Choroid plexus epithelial cell (primary cell): ENCODE data around the gene BACE2.

ENCODE experiments used
- DNase-seq: peaks from one replicate; pipeline ENCODE4 v3.0.0-alpha.2; 2010; ENCODE audit warnings: low read depth
- H3K4me3 ChIP-seq: 2 replicates; pipeline ENCODE4 v1.5.1; 2011; ENCODE audit warnings: low read depth, mild to moderate bottlenecking, control low read depth, low read length, moderate library complexity
- TF ChIP-seq, protein P1 (sequence below): conservative IDR thresholded peaks from 2 replicates; pipeline ENCODE4 v1.5.1; 2011; ENCODE audit warnings: low read depth, mild to moderate bottlenecking, control low read depth, inconsistent platforms, low read length, moderate library complexity

The BACE2 gene

DNA sequence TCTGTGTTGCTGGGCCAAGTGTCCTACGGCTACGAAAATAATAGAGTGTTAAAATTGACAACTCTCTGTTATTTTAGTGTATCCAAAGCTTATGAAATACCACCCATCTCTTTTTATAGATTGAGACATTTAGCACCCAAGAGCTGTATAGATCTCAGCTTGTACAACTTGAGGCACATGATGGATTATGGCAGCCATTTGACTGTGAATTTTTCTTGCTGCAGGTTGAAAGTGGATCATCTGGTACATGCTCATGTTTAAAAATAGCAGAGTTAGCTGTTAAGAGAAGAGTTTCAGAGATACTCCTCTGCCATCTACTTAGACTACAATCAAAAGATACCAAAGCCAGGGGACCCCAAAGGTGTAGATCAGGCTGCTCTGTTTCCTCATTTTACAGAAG lies 99.4 kb downstream of the BACE2 start:
- TF ChIP-seq, protein P1, sequence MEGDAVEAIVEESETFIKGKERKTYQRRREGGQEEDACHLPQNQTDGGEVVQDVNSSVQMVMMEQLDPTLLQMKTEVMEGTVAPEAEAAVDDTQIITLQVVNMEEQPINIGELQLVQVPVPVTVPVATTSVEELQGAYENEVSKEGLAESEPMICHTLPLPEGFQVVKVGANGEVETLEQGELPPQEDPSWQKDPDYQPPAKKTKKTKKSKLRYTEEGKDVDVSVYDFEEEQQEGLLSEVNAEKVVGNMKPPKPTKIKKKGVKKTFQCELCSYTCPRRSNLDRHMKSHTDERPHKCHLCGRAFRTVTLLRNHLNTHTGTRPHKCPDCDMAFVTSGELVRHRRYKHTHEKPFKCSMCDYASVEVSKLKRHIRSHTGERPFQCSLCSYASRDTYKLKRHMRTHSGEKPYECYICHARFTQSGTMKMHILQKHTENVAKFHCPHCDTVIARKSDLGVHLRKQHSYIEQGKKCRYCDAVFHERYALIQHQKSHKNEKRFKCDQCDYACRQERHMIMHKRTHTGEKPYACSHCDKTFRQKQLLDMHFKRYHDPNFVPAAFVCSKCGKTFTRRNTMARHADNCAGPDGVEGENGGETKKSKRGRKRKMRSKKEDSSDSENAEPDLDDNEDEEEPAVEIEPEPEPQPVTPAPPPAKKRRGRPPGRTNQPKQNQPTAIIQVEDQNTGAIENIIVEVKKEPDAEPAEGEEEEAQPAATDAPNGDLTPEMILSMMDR, result no peak
- no peak for DNase-seq
- H3K4me3 ChIP-seq, result no peak overlapping the region

DNA sequence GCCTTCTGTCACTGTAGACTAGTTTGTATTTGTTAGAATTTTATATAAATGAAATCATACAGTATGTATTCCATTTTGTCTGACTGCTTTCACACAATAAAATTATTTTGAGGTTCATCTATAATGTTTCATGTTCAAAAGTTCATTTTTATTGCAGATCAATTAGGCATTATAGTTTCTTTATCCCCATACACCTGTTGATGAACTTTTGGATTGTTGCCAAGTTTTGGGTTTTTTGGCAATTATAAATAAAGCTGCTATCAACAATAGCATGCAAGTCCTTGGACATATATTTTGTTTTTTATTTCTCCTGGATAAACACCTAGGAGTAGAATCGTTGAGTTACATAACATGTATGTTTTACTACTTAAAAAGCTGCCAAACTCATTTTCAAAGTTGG lies 101.6 kb downstream of the BACE2 start:
- no peak overlapping the region for H3K4me3 ChIP-seq
- no peak for DNase-seq
- TF ChIP-seq, protein P1, result no peak

DNA sequence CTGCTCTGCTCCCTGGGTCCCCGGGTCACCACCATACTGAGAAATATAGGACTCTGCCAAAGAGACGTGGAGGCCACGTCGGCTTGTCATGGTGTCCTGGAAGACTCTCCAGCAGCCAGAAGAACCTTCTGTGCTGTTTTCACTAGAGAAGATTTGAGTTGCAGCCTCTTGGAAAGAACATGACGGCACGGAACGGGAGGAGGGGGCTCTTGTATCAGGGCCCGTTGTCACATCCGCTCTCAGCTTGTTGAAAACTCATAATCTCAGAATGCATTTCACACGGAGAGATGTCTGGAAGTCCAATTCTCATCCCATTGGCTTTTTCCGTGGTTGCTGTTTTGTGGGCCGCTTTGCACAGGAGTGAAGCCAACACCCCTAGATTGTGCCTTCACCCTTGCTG lies 109.2 kb downstream of the BACE2 start:
- no peak for DNase-seq
- H3K4me3 ChIP-seq, result no peak overlapping the region
- TF ChIP-seq, protein P1, result no peak

DNA sequence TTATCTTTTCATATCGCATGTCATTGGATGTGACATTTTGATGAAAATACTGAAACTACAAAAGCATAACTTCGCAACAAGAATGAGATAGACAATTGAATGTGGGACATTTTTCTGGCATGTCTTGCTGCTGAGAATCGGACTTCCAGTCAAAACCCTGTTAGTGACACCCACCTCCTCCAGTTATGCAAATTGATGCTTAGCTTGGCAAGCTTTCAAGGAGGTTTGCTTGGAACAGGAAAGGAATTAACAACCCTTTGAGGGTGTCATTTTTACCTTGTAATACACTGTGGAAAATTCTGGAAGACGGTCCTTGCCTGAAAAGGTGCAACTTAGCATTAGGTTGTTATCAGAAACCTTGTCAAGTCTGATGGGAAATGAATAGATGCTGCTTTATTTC lies 109.9 kb downstream of the BACE2 start:
- TF ChIP-seq, protein P1, result no peak
- H3K4me3 ChIP-seq, result no peak overlapping the region
- DNase-seq, result no peak

DNA sequence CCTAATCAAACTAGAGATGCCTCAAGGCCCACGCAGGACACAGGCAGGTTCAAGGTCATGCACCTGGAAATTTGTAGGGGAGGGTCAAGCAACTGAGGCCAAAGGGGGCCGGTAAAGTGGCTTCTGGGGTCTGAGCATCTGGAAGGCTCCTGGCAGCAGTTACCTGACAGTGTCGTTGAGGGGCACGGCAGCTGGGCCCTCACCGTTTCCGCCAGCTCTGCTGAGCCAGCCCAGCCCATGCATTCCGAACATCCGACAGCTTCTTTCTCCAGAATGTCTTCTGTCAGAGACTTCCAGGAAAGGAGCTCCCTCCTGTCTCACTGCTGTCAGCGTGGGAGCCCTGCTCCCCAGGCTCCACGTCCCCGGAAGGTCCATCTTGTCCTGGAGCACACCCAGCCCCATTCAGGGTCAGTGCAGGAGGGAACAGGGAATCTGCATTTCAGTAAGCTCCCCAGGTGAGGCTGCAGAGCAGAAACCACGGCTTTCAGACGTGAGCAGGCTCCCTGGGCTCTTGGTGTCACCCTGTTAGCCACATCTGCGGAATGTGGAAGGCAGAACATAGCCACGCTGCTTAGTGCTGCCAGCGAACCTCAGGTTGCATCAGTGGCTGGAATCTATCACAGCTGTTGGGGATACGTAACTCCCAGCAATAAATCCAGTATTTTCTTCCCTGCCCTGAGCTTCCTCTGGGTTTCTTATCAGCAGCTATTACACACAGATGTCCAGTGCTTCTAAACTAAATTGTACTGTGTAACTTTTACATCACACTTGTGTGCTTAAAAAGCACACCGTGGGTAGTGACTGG lies 112.4 kb downstream of the BACE2 start:
- TF ChIP-seq, protein P1, result no peak
- no peak overlapping the region for H3K4me3 ChIP-seq
- peak; percentile 10 for DNase-seq

DNA sequence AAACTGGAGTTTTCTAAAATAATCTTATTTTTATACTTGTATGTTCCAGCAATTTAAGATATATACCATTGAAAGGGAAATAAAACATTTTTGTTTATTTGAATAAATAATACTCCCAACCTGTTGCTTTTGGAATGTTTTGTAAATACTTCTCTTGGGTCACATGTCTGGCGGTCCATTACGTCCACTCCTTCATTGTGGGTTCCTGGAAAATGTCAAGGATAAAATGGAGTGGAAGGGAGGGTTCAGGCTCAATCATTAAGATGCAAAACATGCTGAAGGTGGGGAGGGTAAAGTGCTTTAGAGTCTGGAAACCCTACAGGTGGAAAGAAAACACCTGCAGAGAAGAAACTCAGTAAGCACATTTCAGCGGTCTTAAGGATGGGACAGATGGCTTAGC lies 114.5 kb downstream of the BACE2 start:
- DNase-seq, result no peak
- no peak overlapping the region for H3K4me3 ChIP-seq
- TF ChIP-seq, protein P1, result no peak

DNA sequence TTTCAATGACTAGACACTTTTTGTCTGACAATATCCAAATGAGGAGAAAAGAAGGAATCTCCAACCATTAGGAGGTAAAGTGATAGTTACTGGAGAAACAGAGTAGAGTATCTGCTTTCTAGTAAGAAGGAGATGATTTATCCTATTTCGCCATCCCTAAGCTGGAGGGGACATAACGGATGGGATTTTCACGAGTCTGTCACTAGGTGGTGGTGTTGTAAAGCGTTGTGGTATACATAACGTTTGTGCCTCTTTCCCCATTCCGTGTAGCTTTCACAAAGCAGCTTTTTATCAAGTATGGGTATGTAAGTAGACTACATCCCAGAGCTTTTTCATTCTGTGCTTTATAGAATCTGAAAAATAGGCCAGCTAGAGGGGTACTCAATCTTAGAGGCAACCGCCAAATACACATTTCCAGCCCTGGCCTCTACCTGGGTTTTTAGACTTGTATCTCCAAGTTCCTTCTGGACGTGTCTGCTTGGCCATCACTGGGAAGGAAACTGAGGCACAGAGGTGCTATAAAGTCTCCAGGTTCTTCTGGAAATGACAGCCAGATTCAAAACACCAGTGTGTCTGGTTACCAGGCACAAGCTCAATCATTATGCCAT lies 115.4 kb downstream of the BACE2 start:
- no peak overlapping the region for H3K4me3 ChIP-seq
- TF ChIP-seq, protein P1, result peak; percentile 87
- peak; percentile 93 for DNase-seq
